Measurements from ENCODE around the gene ME1.

- no peak for TF ChIP-seq SATB2 (CRISPR knock-in tag; IDR thresholded peaks at IDR 0.05)
- no peak for TF ChIP-seq JUND (CRISPR knock-in tag; IDR thresholded peaks at IDR 0.05)
- no peak for TF ChIP-seq MAZ (IDR thresholded peaks at IDR 0.05; ENCODE audit: borderline replicate concordance, low read depth, low read length)
- TF ChIP-seq MAZ (CRISPR knock-in tag; IDR thresholded peaks at IDR 0.05; ENCODE audit: low read depth): no peak
- no peak for TF ChIP-seq POLR2AphosphoS5 (IDR thresholded peaks at IDR 0.05; ENCODE audit: low read depth, low read length)
- TF ChIP-seq, protein P1, sequence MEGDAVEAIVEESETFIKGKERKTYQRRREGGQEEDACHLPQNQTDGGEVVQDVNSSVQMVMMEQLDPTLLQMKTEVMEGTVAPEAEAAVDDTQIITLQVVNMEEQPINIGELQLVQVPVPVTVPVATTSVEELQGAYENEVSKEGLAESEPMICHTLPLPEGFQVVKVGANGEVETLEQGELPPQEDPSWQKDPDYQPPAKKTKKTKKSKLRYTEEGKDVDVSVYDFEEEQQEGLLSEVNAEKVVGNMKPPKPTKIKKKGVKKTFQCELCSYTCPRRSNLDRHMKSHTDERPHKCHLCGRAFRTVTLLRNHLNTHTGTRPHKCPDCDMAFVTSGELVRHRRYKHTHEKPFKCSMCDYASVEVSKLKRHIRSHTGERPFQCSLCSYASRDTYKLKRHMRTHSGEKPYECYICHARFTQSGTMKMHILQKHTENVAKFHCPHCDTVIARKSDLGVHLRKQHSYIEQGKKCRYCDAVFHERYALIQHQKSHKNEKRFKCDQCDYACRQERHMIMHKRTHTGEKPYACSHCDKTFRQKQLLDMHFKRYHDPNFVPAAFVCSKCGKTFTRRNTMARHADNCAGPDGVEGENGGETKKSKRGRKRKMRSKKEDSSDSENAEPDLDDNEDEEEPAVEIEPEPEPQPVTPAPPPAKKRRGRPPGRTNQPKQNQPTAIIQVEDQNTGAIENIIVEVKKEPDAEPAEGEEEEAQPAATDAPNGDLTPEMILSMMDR (CRISPR knock-in tag; IDR thresholded peaks at IDR 0.05): no peak
These were observed 159.7 kb downstream of the ME1 start for GRCh38 chr6:83270971-83271719.
